Prostate gland (tissue), 2 donors: Measurements from ENCODE around the gene ESRRB. TPM values are rescaled to one million over a fixed set of nuclear protein-coding genes. Genes with fewer than 3 reads are reported as not detected.

Experiments used
- DNase-seq: peaks from one replicate; pipeline ENCODE4 v3.0.0-alpha.2; 2019; ENCODE audit warnings: low spot score
- H3K27ac ChIP-seq, 2 donors: fragments of 200-600 bp; sonication (generic); 2 replicates each; pipeline ENCODE4 v1.5.1; 2017 to 2019
- H3K27me3 ChIP-seq: fragments of 200-600 bp; sonication (generic); replicated peaks from 2 replicates; pipeline ENCODE4 v1.5.1; 2019; ENCODE audit not compliant: insufficient read depth
- H3K36me3 ChIP-seq, 2 donors: fragments of 200-600 bp; sonication (generic); 1 replicate in 1 of 2; 2 replicates in 1 of 2; pipeline versions ENCODE4 v1.5.1 to v1.8.1; 2017 to 2019
- H3K4me1 ChIP-seq: fragments of 200-600 bp; sonication (generic); replicated peaks from 2 replicates; pipeline ENCODE4 v1.5.1; 2019
- H3K4me3 ChIP-seq, 2 donors: fragments of 200-600 bp; sonication (generic); 2 replicates each; pipeline ENCODE4 v1.5.1; 2017 to 2019
- H3K9me3 ChIP-seq: fragments of 200-600 bp; sonication (generic); 2 replicates; pipeline ENCODE4 v1.5.1; 2017
- POLR2A ChIP-seq: fragments of 450-650 bp; IDR thresholded peaks from one replicate; pipeline ENCODE4 v1.6.1; 2016; ENCODE audit warnings: antibody characterized with exemption, mild to moderate bottlenecking
- POLR2AphosphoS5 ChIP-seq: sonication (generic); formaldehyde crosslinking; IDR thresholded peaks from one replicate; pipeline ENCODE4 v1.6.1; 2017; ENCODE audit warnings: antibody characterized with exemption
- WGBS: methylation state at CpG from one replicate; pipeline ENCODE4 v1.1.5; 2018; 5-methylcytosine and 5-hydroxymethylcytosine counted together
- intact Hi-C: fragments of 100-400 bp; cut with DNase I; formaldehyde crosslinking; loops from one replicate; pipeline ENCODE4 v1.14.2; 2022
- total RNA-seq, 2 donors: library from RNA; depleted of rRNA; stranded (reverse); fragments of >200 nt; gene quantifications; one replicate each; pipeline ENCODE4 v1.1.0, GENCODE V29; 2016
- TF ChIP-seq, protein P1 (sequence below), 4 experiments: fragments of 200-600 bp in 2 of 4; fragments of 450-650 bp in 2 of 4; sonication (generic) in 2 of 4; IDR thresholded peaks; 1 replicate in 3 of 4; 2 replicates in 1 of 4; pipeline ENCODE4 v1.5.1; 2016 to 2019; ENCODE audit warnings: antibody characterized with exemption in 4 of 4, mild to moderate bottlenecking in 2 of 4, moderate library complexity in 2 of 4

ESRRB gene
- total RNA-seq, 2 donors from 2014 or later = 0.32 TPM; not detected in 1

- no peaks in the 10 kb centered on the region for H3K9me3 ChIP-seq
- H3K27me3 ChIP-seq = no peaks in the 10 kb centered on the region
- no peak for DNase-seq
- H3K4me3 ChIP-seq = no peak overlapping the region
- WGBS = 84% methylated on average over 5 of the region's 5 CpGs
- TF ChIP-seq, protein P1, sequence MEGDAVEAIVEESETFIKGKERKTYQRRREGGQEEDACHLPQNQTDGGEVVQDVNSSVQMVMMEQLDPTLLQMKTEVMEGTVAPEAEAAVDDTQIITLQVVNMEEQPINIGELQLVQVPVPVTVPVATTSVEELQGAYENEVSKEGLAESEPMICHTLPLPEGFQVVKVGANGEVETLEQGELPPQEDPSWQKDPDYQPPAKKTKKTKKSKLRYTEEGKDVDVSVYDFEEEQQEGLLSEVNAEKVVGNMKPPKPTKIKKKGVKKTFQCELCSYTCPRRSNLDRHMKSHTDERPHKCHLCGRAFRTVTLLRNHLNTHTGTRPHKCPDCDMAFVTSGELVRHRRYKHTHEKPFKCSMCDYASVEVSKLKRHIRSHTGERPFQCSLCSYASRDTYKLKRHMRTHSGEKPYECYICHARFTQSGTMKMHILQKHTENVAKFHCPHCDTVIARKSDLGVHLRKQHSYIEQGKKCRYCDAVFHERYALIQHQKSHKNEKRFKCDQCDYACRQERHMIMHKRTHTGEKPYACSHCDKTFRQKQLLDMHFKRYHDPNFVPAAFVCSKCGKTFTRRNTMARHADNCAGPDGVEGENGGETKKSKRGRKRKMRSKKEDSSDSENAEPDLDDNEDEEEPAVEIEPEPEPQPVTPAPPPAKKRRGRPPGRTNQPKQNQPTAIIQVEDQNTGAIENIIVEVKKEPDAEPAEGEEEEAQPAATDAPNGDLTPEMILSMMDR (IDR thresholded peaks at IDR 0.05) = no peak
- no peak for TF ChIP-seq POLR2A
- no peak for TF ChIP-seq POLR2AphosphoS5
- intact Hi-C loops = no loop called here
- no peak overlapping the region for H3K27ac ChIP-seq
- H3K36me3 ChIP-seq = no peaks in the 10 kb centered on the region
- H3K4me1 ChIP-seq = no peaks in the 10 kb centered on the region
These were observed 108.4 kb downstream of the ESRRB start for GRCh38 chr14:76484355-76484754.

DNA sequence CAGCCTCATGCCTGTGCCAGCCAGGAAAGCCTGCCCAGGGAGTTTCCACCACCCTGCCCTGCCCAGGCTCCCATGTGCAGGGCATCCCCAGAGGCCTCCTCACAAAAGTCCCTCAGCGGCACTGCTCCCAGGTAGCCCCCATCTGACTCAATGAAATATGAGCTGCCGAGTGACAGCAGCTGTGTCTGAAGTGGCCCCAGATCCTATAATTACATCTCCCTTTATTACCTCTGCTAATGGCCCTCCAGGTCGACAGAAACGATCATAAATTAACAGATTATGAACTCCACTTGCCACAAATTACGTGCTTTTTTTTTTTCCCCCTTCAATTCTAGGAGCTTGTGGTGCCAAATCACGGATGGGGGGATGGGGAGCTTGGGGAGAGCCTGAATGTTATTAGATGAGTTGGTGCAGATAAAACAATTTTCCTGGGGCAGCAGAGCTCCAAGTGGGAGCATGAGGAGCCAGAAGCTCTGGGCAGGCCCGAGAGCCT lies 110.4 kb downstream of the ESRRB start:
- no peak for TF ChIP-seq POLR2AphosphoS5
- TF ChIP-seq, protein P1 (IDR thresholded peaks at IDR 0.05) = no peak
- TF ChIP-seq POLR2A = no peak
- Histone ChIP-seq H3K4me3 (no peak overlapping the region), H3K36me3 (no peaks in the 10 kb centered on the region), H3K27me3 (no peaks in the 10 kb centered on the region), H3K27ac (no peak overlapping the region), H3K9me3 (no peaks in the 10 kb centered on the region), H3K4me1 (no peaks in the 10 kb centered on the region)
- intact Hi-C loops = no loop called here
- no peak for DNase-seq
- 9% methylated on average over 7 of the region's 7 CpGs for WGBS

- WGBS = 79% methylated on average over 4 of the region's 4 CpGs
These were observed 112.6 kb downstream of the ESRRB start for GRCh38 chr14:76488551-76488950.

DNA sequence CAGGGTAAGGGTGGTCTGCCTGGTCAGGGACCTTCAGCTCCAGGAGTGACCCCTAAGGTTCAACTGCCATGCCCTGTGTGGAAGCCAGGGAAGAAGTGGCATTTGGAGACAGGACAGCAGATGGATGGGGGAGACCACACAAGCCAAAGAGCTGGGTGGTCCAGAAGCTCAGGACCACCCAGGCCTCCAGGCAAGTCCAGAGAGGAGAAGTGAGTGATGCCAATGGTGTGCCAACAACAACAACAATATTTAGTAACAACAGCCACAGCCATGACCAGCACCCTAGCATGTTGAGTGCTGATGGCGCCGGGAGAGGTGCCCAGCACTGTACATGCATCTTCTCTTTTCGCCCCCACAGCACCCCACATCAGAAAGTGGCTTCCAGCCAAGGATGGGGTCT lies 113.7 kb downstream of the ESRRB start:
- WGBS = 88% methylated on average over 3 of the region's 3 CpGs
- no peaks in the 10 kb centered on the region for H3K36me3 ChIP-seq
- TF ChIP-seq POLR2A (no peak), POLR2AphosphoS5 (no peak)
- TF ChIP-seq, protein P1 (IDR thresholded peaks at IDR 0.05) = no peak

More at GRCh38 chr14:76488551-76488950, 112.6 kb downstream of the ESRRB start:
- TF ChIP-seq POLR2AphosphoS5 (no peak), POLR2A (no peak)
- TF ChIP-seq, protein P1 (IDR thresholded peaks at IDR 0.05) = no peak
- no peaks in the 10 kb centered on the region for H3K9me3 ChIP-seq
- H3K4me3 ChIP-seq = no peak overlapping the region
- H3K27ac ChIP-seq = no peak overlapping the region
- H3K27me3 ChIP-seq = no peaks in the 10 kb centered on the region
- DNase-seq = no peak
- intact Hi-C loops = no loop called here
- H3K4me1 ChIP-seq = no peaks in the 10 kb centered on the region
- no peaks in the 10 kb centered on the region for H3K36me3 ChIP-seq

DNA sequence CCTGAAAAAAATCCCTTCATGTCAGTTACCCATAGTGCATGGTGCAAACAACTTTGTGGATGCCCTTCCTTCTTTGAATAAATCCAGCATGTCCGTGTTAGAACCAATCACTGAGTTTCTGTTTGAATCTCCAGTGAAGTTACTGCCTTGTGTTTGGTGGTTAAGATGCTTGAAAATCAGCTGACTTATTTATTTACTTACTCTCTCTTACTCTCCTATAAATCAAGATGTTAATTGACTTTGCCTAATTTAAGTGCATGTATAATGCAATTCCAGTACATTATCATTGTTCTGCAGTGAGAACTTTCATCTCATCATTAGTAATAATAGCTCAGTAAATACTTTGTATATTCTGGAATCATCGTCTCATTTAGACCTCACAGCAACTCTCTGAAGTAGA lies 114.2 kb downstream of the ESRRB start:
- intact Hi-C loops = no loop called here
- Histone ChIP-seq H3K9me3 (no peaks in the 10 kb centered on the region), H3K4me1 (no peaks in the 10 kb centered on the region), H3K36me3 (no peaks in the 10 kb centered on the region), H3K27me3 (no peaks in the 10 kb centered on the region), H3K27ac (no peak overlapping the region), H3K4me3 (no peak overlapping the region)
- no peak for TF ChIP-seq POLR2AphosphoS5
- TF ChIP-seq POLR2A = no peak
- TF ChIP-seq, protein P1 (IDR thresholded peaks at IDR 0.05) = no peak
- WGBS = 98% methylated on average over 2 of the region's 2 CpGs
- DNase-seq = no peak

More for the DNA sequence above, 113.7 kb downstream of the ESRRB start:
- Histone ChIP-seq H3K4me1 (no peaks in the 10 kb centered on the region), H3K4me3 (no peak overlapping the region), H3K27ac (no peak overlapping the region), H3K9me3 (no peaks in the 10 kb centered on the region), H3K27me3 (no peaks in the 10 kb centered on the region)
- DNase-seq = no peak
- intact Hi-C loops = no loop called here
